Right lobe of liver (tissue), 6 donors: Measurements from ENCODE around the gene CLEC4A. TPM values are rescaled to one million over a fixed set of nuclear protein-coding genes. Genes with fewer than 3 reads are reported as not detected.
"Not testable (repeated sequence)": the region's sequence is repeated elsewhere in the genome, so short reads cannot be mapped to it uniquely, and the experiment has no call there.

Source experiments
- ATAC-seq, 4 donors: fragments of 200-7000 bp; cut with Tn5 transposase; one replicate each; pipeline ENCODE4 v1.9.1; 2020; ENCODE audit warnings: mild to moderate bottlenecking in 4 of 4, moderate library complexity in 4 of 4
- DNase-seq, 3 donors: peaks; one replicate each; pipeline ENCODE4 v3.0.0-alpha.2; 2020
- H3K27ac ChIP-seq, 3 donors: fragments of 200-600 bp; one replicate each; pipeline ENCODE4 v1.8.0; 2022
- H3K27me3 ChIP-seq, 2 donors: fragments of 200-600 bp; one replicate each; pipeline ENCODE4 v1.8.0; 2022
- H3K36me3 ChIP-seq, 4 donors: fragments of 200-600 bp; sonication (generic) in 1 of 4; one replicate each; pipeline versions ENCODE4 v1.5.1 to v1.8.0; 2017 to 2022; ENCODE audit warnings: control low read depth in 1 of 4
- H3K4me1 ChIP-seq, 4 donors: fragments of 200-600 bp; sonication (generic) in 1 of 4; one replicate each; pipeline versions ENCODE4 v1.5.1 to v1.8.0; 2017 to 2022; ENCODE audit warnings: control low read depth in 1 of 4
- H3K4me3 ChIP-seq, 3 donors: fragments of 200-600 bp; one replicate each; pipeline ENCODE4 v1.8.0; 2022
- H3K9me3 ChIP-seq, 4 donors: fragments of 200-600 bp; sonication (generic) in 1 of 4; one replicate each; pipeline versions ENCODE4 v1.5.1 to v1.8.0; 2017 to 2022; ENCODE audit warnings: control low read depth in 1 of 4
- POLR2A ChIP-seq: fragments of 450-650 bp; IDR thresholded peaks from one replicate; pipeline ENCODE4 v1.6.1; 2017; ENCODE audit warnings: antibody characterized with exemption, mild to moderate bottlenecking
- WGBS: methylation state at CpG from one replicate; pipeline ENCODE4 v1.1.6; 2018; ENCODE audit warnings: low coverage, low lambda C conversion rate; ENCODE audit not compliant: insufficient coverage; ENCODE audit errors: missing lambda C conversion rate; 5-methylcytosine and 5-hydroxymethylcytosine counted together
- intact Hi-C, 2 donors: fragments of 100-400 bp; cut with DNase I; formaldehyde crosslinking; loops; one replicate each; pipeline versions ENCODE4 v1.11.2 to v1.14.1; 2022
- total RNA-seq, 6 experiments: library from RNA; depleted of rRNA in 2 of 6; stranded (reverse); fragments of >200 nt in 2 of 6; fragmentation: NEBNext Ultra II Directional in 3 of 6; extraction: Animal tissue kit (Norgen Biotek cat#: 25700) in 3 of 6; gene quantifications; one replicate each; pipeline versions ENCODE4 v1.1.0 to v1.2.4, GENCODE V29; 2016 to 2023
- TF ChIP-seq, protein P1 (sequence below), 4 donors: fragments of 200-600 bp in 3 of 4; fragments of 450-650 bp in 1 of 4; IDR thresholded peaks; one replicate each; pipeline versions ENCODE4 v1.5.1 to v1.8.0; 2016 to 2022; ENCODE audit warnings: antibody characterized with exemption in 4 of 4, mild to moderate bottlenecking in 2 of 4
- donor health status: DM: no; HTN: yes; CAD: no.
- donor health status: DM: no; HTN: no; CAD: no.
- donor health status: DM: no; HTN: no; CAD: no.
- donor health status: DM: no; HTN: yes; CAD: no.
- donor health status: DM: no; HTN: yes; CAD: no.

The CLEC4A gene
- total RNA-seq, 6 experiments from 2014 or later, result 0.25 to 1.3 (median 0.63) TPM; not detected in 1

DNA sequence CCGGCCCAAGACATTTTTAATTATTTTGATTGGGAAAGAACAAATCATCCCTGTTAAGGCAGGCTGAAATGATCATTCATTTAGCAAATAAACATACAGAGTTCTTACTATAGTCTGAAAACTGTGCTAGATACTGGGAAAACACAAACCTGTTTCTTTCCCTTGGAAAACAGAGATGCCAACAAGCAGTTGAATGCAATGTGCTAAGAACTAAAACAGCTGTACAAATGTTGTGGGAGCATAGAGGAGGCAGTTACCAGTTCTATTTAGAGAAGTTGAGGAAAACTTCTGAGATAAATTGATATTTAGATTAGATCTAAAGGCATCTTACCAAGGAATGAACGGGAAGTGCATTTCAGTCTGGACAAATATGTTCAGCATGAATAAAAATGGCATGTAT is 44.5 kb upstream of the CLEC4A start:
- no peak for DNase-seq
- intact Hi-C loops, result no loop called here
- 68% methylated on average over 2 of the region's 2 CpGs for WGBS

DNA sequence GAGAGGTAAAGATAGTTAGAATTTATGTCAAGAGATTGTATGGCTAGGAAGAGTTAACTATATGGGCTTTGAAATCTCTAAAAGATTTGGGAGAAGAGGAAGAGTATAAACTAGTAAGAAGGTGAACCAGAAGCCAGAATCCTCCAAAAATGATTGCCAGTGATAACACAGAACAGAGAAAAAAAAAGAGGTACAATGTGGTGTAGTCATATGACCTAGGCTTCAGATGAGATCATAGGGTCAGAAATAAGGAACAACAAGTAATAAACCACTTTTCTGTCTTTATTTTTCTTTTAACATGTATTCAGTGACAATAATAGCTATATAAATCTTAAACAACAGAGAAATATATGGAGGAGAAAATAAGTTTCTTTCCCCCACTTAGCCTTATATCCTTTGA is 43.3 kb upstream of the CLEC4A start:
- Histone ChIP-seq H3K9me3 (no peaks in the 10 kb centered on the region), H3K27ac (no peak overlapping the region), H3K4me3 (no peak overlapping the region), H3K27me3 (no peaks in the 10 kb centered on the region), H3K4me1 (peaks cover 0 to 19% (median 4%) of the 10 kb centered on the region in 4 donors), H3K36me3 (no peaks in the 10 kb centered on the region)
- no peak for ATAC-seq
- TF ChIP-seq, protein P1, sequence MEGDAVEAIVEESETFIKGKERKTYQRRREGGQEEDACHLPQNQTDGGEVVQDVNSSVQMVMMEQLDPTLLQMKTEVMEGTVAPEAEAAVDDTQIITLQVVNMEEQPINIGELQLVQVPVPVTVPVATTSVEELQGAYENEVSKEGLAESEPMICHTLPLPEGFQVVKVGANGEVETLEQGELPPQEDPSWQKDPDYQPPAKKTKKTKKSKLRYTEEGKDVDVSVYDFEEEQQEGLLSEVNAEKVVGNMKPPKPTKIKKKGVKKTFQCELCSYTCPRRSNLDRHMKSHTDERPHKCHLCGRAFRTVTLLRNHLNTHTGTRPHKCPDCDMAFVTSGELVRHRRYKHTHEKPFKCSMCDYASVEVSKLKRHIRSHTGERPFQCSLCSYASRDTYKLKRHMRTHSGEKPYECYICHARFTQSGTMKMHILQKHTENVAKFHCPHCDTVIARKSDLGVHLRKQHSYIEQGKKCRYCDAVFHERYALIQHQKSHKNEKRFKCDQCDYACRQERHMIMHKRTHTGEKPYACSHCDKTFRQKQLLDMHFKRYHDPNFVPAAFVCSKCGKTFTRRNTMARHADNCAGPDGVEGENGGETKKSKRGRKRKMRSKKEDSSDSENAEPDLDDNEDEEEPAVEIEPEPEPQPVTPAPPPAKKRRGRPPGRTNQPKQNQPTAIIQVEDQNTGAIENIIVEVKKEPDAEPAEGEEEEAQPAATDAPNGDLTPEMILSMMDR (IDR thresholded peaks at IDR 0.05), result no peak
- TF ChIP-seq POLR2A, result no peak
- intact Hi-C loops, result loop anchor here in 1 of 2 donors (10.0 kb wide), 1 partner anchor 45 kb away; the partner anchor contains the start of gene FOXJ2
- DNase-seq, result no peak

More for the DNA sequence above, 44.5 kb upstream of the CLEC4A start:
- H3K9me3 ChIP-seq, result no peaks in the 10 kb centered on the region
- no peaks in the 10 kb centered on the region for H3K27me3 ChIP-seq
- peaks cover 0 to 12% (median 4%) of the 10 kb centered on the region in 4 donors for H3K4me1 ChIP-seq
- no peak for ATAC-seq
- H3K36me3 ChIP-seq, result no peaks in the 10 kb centered on the region
- H3K4me3 ChIP-seq, result no peak overlapping the region
- H3K27ac ChIP-seq, result no peak overlapping the region
- TF ChIP-seq POLR2A, result no peak
- TF ChIP-seq, protein P1 (IDR thresholded peaks at IDR 0.05), result no peak

DNA sequence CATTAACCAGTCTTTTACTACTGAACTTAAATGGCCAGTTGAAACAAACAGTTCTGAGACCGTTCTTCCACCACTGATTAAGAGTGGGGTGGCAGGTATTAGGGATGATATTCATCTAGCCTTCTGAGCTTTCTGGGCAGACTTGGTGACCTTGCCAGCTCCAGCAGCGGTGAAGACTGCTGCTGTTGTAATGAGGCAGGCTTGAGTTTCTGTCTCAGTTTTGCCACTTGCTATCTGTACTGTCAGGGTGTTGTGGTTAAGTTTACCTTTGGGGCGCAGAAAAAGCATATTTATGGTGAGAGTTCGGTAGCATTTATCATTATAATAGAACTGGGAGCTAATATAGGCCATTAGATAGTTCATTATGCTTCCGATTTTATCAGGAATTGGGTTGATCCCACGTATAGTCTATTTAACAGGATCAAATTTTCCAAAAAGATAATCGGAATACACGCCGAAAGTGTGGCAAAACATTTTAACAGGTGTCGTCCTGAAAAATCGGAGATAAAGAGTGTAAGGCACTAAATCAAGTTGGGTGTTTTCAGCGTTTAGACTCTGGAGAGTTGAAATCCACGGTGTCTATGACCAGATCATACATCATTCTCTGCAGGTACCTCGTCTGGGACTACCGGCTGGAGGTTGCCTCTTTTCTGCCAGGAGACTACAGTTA is 42.0 kb upstream of the CLEC4A start:
- peaks cover 0 to 19% (median 4%) of the 10 kb centered on the region in 4 donors for H3K4me1 ChIP-seq
- 2% methylated on average over 14 of the region's 15 CpGs for WGBS
- TF ChIP-seq, protein P1 (IDR thresholded peaks at IDR 0.05), result no peak
- TF ChIP-seq POLR2A, result no peak
- intact Hi-C loops, result loop anchor here in 1 of 2 donors (10.0 kb wide), 1 partner anchor 47 kb away; the partner anchor contains the start of gene FOXJ2
- DNase-seq (no peak), ATAC-seq (peak; percentile 33 to 65 (median 38))
- H3K36me3 ChIP-seq, result no peaks in the 10 kb centered on the region
- no peaks in the 10 kb centered on the region for H3K27me3 ChIP-seq
- H3K9me3 ChIP-seq, result no peaks in the 10 kb centered on the region
- peak overlapping the region; percentile 89 to 94 (median 91) for H3K27ac ChIP-seq
- H3K4me3 ChIP-seq, result peak overlapping the region; percentile 81 to 95 (median 94)

DNA sequence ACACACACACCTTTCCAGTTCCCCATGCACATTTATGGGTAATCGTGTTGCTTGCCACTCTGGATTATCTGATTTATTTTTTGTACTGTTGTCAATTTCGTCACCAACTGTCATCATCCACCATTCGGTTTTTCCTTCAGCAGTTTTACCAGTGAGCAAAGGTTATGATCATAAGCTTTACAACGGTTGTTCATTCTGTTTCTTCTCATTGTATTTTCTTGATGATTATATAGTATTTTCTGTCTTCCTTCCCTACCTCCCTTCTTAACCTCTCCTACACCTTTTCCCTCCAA is 40.7 kb upstream of the CLEC4A start:
- H3K36me3 ChIP-seq, result no peaks in the 10 kb centered on the region
- H3K4me3 ChIP-seq, result peak overlapping the region; percentile 81 to 95 (median 94)
- peaks cover 0 to 24% (median 6%) of the 10 kb centered on the region in 4 donors for H3K4me1 ChIP-seq
- intact Hi-C loops, result loop anchor here in 1 of 2 donors (10.0 kb wide), 1 partner anchor 48 kb away; the partner anchor contains the start of gene FOXJ2
- DNase-seq (no peak), ATAC-seq (no peak)
- WGBS, result under 1% methylated on average over 4 of the region's 4 CpGs
- peak overlapping the region in 1 of 3 donors; percentile 24 for H3K27ac ChIP-seq
- H3K9me3 ChIP-seq, result no peaks in the 10 kb centered on the region
- H3K27me3 ChIP-seq, result no peaks in the 10 kb centered on the region
- no peak for TF ChIP-seq POLR2A
- TF ChIP-seq, protein P1 (IDR thresholded peaks at IDR 0.05), result no peak

DNA sequence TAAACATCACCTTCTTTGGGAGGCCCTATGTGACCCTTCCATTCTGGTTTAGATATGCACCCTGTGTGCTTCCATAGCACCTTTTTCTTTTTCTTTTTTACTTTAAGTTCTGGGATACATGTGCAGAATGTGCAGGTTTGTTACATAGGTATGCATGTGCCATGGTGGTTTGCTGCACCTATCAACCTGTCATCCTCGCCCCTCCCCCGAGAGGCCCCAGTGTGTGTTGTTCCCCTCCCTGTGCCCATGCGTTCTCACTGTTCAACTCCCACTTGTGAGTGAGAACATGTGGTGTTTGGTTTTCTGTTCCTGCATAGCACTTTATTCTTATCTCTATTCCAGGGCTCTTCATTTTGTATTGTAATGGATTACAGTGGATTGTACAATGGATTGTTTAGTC is 39.1 kb upstream of the CLEC4A start:
- H3K27ac ChIP-seq, H3K9me3 ChIP-seq, H3K27me3 ChIP-seq, DNase-seq, H3K36me3 ChIP-seq, ATAC-seq, H3K4me3 ChIP-seq: not testable (repeated sequence)
- peaks cover 0 to 26% (median 7%) of the 10 kb centered on the region in 4 donors for H3K4me1 ChIP-seq
- intact Hi-C loops, result loop anchor here in 1 of 2 donors (10.0 kb wide), 1 partner anchor 50 kb away; the partner anchor contains the start of gene FOXJ2
- WGBS, result 76% methylated on average over 3 of the region's 3 CpGs
